K562 (cell line): Measurements from ENCODE around the gene SSH3. TPM values are rescaled to one million over a fixed set of nuclear protein-coding genes. Genes with fewer than 3 reads are reported as not detected.
A peak's percentile ranks its signal among the peaks of the same experiment; 100 is the strongest.

ENCODE experiments used
- ATAC-seq: fragments of 200-7000 bp; cut with Tn5 transposase; 3 replicates; pipeline ENCODE4 v1.9.1; 2020; ENCODE audit warnings: moderate library complexity
- BruUV-seq: library from RNA; stranded (reverse); fragments of 400-500 nt; replicated peaks from 2 replicates; lab custom pipeline; 2021; lab: Mats Ljungman, UMichigan
- CTCF ChIA-PET: fragments of 300-600 bp; formaldehyde crosslinking; extraction: SDS; loops from one replicate; lab custom pipeline; 2021; ENCODE audit warnings: low intra/inter-chr PET ratio; lab: Yijun Ruan, JAX
- POLR2A ChIA-PET: fragments of 300-600, 350-650 bp; sonication (Branson Sonifier 250); formaldehyde crosslinking; extraction: SDS; loops from one replicate; lab custom pipeline; 2021; ENCODE audit warnings: antibody characterized with exemption, inconsistent platforms; lab: Yijun Ruan, JAX
- DNase-seq, 4 experiments: peaks; one replicate each; pipeline versions ENCODE4 v3.0.0 to v3.0.0-alpha.2; 2011 to 2018; ENCODE audit warnings: low spot score in 3 of 4, mixed read lengths in 3 of 4; ENCODE audit errors: extremely low read depth in 1 of 4
- FAIRE-seq: peaks from 2 replicates; lab custom pipeline; 2011; peaks lifted over from hg19 to GRCh38; lab: Jason Lieb, UNC
- H2AFZ ChIP-seq: 2 replicates; pipeline ENCODE4 v1.6.0; 2011; ENCODE audit warnings: low read depth, low read length, control low read depth, inconsistent platforms
- H3K27ac ChIP-seq: fragments of 200-600 bp; 3 replicates; pipeline ENCODE4 v1.8.0; 2011; ENCODE audit warnings: low read depth, mild to moderate bottlenecking, control low read depth, inconsistent platforms, low read length, moderate library complexity, mixed read lengths; ENCODE audit errors: extremely low read depth
- H3K27me3 ChIP-seq, 2 experiments: fragments of 300-600 bp in 1 of 2; 2 replicates in 1 of 2; 3 replicates in 1 of 2; pipeline versions ENCODE4 v1.6.0 to v1.8.0; 2011; ENCODE audit warnings: inconsistent platforms in 2 of 2, low read length in 2 of 2, mild to moderate bottlenecking in 1 of 2, mixed read lengths in 1 of 2, moderate library complexity in 1 of 2; ENCODE audit not compliant: control insufficient read depth in 2 of 2, insufficient read depth in 2 of 2
- H3K36me3 ChIP-seq: fragments of 300-600 bp; 3 replicates; pipeline ENCODE4 v1.8.0; 2011; ENCODE audit warnings: mild to moderate bottlenecking, low read length, inconsistent platforms; ENCODE audit not compliant: control insufficient read depth, insufficient read depth
- H3K4me1 ChIP-seq, 2 experiments: fragments of 200-600 bp in 1 of 2; replicated peaks in 1 of 2; 2 replicates in 1 of 2; 3 replicates in 1 of 2; pipeline versions ENCODE4 v1.5.1 to v1.8.0; 2011; ENCODE audit warnings: inconsistent platforms in 2 of 2, low read length in 2 of 2, mild to moderate bottlenecking in 1 of 2, mixed read lengths in 1 of 2, moderate library complexity in 1 of 2; ENCODE audit not compliant: control insufficient read depth in 2 of 2, insufficient read depth in 2 of 2
- H3K4me2 ChIP-seq: 2 replicates; pipeline ENCODE4 v1.6.1; 2011; ENCODE audit warnings: low read length, control low read depth, inconsistent platforms, mixed read lengths; ENCODE audit not compliant: insufficient read depth
- H3K4me3 ChIP-seq: fragments of 200-600 bp; sonication (generic), shearing (Covaris generic); 2 replicates; pipeline ENCODE4 v1.5.1; 2016; ENCODE audit warnings: control low read depth, inconsistent platforms
- H3K79me2 ChIP-seq: fragments of 200-600 bp; 3 replicates; pipeline ENCODE4 v1.8.0; 2011; ENCODE audit warnings: low read length, inconsistent platforms; ENCODE audit not compliant: control insufficient read depth, insufficient read depth
- H3K9ac ChIP-seq, 2 experiments: 2 replicates each; pipeline versions ENCODE4 v1.6.0 to v1.6.1; 2011; ENCODE audit warnings: low read depth in 2 of 2, low read length in 2 of 2, control low read depth in 1 of 2, inconsistent platforms in 1 of 2, mild to moderate bottlenecking in 1 of 2, mixed read lengths in 1 of 2; ENCODE audit not compliant: insufficient read depth in 1 of 2
- H3K9me1 ChIP-seq: one replicate; pipeline ENCODE4 v1.6.0; 2011; ENCODE audit warnings: inconsistent platforms, mild to moderate bottlenecking, low read length, moderate library complexity; ENCODE audit not compliant: control insufficient read depth, insufficient read depth
- H3K9me3 ChIP-seq: replicated peaks from 2 replicates; pipeline ENCODE4 v1.5.1; 2011; ENCODE audit warnings: low read depth, low read length, inconsistent platforms; ENCODE audit not compliant: control insufficient read depth, insufficient read depth
- H4K20me1 ChIP-seq: replicated peaks from 2 replicates; pipeline ENCODE4 v1.6.1; 2011; ENCODE audit warnings: low read length, inconsistent platforms, mixed read lengths; ENCODE audit not compliant: control insufficient read depth, insufficient read depth
- IFI16 ChIP-seq: fragments of 250-450 bp; sonication (Bioruptor Pico); IDR thresholded peaks from 2 replicates; pipeline ENCODE4 v2.1.2; 2022; ENCODE audit warnings: mild to moderate bottlenecking, inconsistent platforms
- RBFOX2 ChIP-seq: fragments of 200-400 bp; formaldehyde crosslinking; IDR thresholded peaks from 2 replicates; pipeline ENCODE4 v1.6.1; 2017; ENCODE audit warnings: low read depth, mild to moderate bottlenecking, low read length, moderate library complexity
- WGBS: fragments of 100-300 bp; shearing (Covaris generic); methylation state at CpG from one replicate; pipeline ENCODE4 v1.1.6; 2016; ENCODE audit warnings: low coverage, mixed read lengths; ENCODE audit not compliant: insufficient coverage; ENCODE audit errors: missing lambda C conversion rate; 5-methylcytosine and 5-hydroxymethylcytosine counted together
- in situ Hi-C: fragments of 300-500 bp; cut with MboI; formaldehyde crosslinking; loops from 4 replicates; pipeline ENCODE4 v1.15.0; 2018; ENCODE audit warnings: inconsistent platforms, mixed read lengths
- intact Hi-C: fragments of 100-400 bp; cut with micrococcal nuclease; formaldehyde crosslinking; loops from 2 replicates; pipeline ENCODE4 v1.14.2; 2022
- polyA plus RNA-seq, 8 experiments: library from polyadenylated mRNA; depleted of rRNA in 4 of 8; stranded (reverse) in 5 of 8; unstranded in 3 of 8; fragments of >200 nt; fragmentation: Nextera tagmentation in 2 of 8; fragmentation: Illumina TruSeq in 1 of 8; extraction: Ambion mirVana in 2 of 8; extraction: Trizol in 1 of 8; gene quantifications; 2 replicates each; pipeline versions ENCODE4 v1.2.1 to v1.2.3, GENCODE V29; 2011 to 2014; ENCODE audit warnings: inconsistent platforms in 1 of 8, missing spikeins in 1 of 8
- total RNA-seq, 7 experiments: library from RNA; depleted of rRNA in 6 of 7; stranded (reverse); fragments of >200 nt in 6 of 7; fragmentation: Illumina TruSeq in 2 of 7; extraction: Trizol in 2 of 7; gene quantifications; 2 replicates each; pipeline versions ENCODE4 v1.2.1 to v1.2.3, GENCODE V29; 2011 to 2021; ENCODE audit warnings: low replicate concordance in 1 of 7

SSH3 gene
- total and polyA plus RNA-seq, 9 of the 15 experiments (the other 6 are each of a cell fraction or from before 2014, with no cell fraction given), result 0.07 to 1.0 (median 0.24) TPM; not detected in 3

DNA sequence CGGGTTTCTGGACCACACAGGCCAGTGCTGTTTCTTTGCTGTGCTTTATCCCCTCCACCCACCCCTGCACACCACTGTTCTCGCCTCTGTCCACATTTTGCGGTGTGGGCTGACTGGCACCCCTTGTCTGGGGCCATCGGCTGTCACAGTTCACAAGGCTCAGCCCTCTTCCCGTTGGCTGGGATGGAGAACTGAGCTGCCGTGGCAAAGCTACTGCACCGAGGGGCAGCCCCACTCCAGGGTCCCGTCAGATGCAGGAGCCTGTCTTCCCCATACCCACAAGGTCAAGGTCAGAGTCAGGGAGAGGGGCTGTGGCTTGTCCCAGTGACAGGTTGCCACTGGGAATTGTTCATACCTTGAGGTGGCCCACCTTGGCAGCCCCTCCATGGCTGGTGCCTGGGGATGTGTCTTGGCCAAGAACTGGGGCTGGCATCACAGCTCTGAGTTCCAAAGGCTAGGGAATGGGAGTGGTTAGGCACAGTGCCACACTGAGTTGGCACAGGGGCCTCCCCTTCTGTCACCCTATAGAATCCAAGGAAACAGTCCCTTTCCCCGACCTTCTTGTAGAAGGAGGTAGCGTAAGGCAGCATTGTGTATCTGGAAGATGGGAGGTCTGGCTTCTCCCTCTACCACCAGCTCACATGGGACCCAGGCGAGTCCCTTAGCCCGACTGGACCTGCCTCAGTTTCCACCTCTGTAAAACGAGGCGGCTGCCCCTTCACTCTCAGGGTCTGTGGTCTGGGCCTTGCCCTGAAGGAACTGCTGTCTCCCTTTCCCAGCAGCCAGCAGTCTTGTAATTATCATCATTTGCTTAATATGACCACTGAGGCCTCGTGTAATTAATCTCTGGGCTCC lies 33.7 kb upstream of the SSH3 start:
- WGBS, result 73% methylated on average over 15 of the region's 15 CpGs
- H3K27me3 ChIP-seq, result no peaks in the 10 kb centered on the region
- intact Hi-C loops (no loop called here), in situ Hi-C loops (no loop called here)
- TF ChIP-seq RBFOX2 (peak; percentile 46; the same call in 1 of the 2 replicates), IFI16 (CRISPR knock-in tag) (no peak)
- POLR2A ChIA-PET, result interaction anchor here (0.6 to 1.6 kb wide), 8 partner anchors 8 to 245 kb away, joined by 3 to 5 read pairs (median 4); no protein-coding TSS in a partner anchor
- no peak overlapping the region for H2AFZ ChIP-seq
- no peaks in the 10 kb centered on the region for H3K9me3 ChIP-seq
- H3K79me2 ChIP-seq, result peaks cover 82% of the 10 kb centered on the region
- CTCF ChIA-PET, result no interaction called here
- H3K4me1 ChIP-seq, result peaks cover 34 to 76% of the 10 kb centered on the region in 2 experiments
- DNase-seq, result no peak
- no TSS peak for BruUV-seq
- no peak overlapping the region for H3K4me3 ChIP-seq
- H4K20me1 ChIP-seq, result peaks cover 20% of the 10 kb centered on the region; the same call in 1 of the 2 replicates
- peak overlapping the region in 1 of 2 experiments; percentile 70; a peak in 2 of 4 replicates for H3K9ac ChIP-seq
- ATAC-seq, result no peak
- no peak for FAIRE-seq
- H3K4me2 ChIP-seq, result 0 out of 2 replicates have a peak overlapping the region, but pooled peaks have one; percentile 25
- H3K27ac ChIP-seq, result peak overlapping the region; percentile 22; the same call in 1 of the 3 replicates
- peaks cover 64% of the 10 kb centered on the region; the same call in 2 of the 3 replicates for H3K36me3 ChIP-seq
- H3K9me1 ChIP-seq, result peaks cover 7% of the 10 kb centered on the region
